Activated effector memory CD4-positive, alpha-beta T cell treated with Interleukin-2 at 50 U/mL for 16 hours (primary cell): ENCODE data around the gene PITHD1.
"Not testable (repeated sequence)": the region's sequence is repeated elsewhere in the genome, so short reads cannot be mapped to it uniquely, and the experiment has no call there.

Source experiments
- DNase-seq: peaks from one replicate; pipeline ENCODE4 v3.0.0-alpha.2; 2020

Gene PITHD1

DNA sequence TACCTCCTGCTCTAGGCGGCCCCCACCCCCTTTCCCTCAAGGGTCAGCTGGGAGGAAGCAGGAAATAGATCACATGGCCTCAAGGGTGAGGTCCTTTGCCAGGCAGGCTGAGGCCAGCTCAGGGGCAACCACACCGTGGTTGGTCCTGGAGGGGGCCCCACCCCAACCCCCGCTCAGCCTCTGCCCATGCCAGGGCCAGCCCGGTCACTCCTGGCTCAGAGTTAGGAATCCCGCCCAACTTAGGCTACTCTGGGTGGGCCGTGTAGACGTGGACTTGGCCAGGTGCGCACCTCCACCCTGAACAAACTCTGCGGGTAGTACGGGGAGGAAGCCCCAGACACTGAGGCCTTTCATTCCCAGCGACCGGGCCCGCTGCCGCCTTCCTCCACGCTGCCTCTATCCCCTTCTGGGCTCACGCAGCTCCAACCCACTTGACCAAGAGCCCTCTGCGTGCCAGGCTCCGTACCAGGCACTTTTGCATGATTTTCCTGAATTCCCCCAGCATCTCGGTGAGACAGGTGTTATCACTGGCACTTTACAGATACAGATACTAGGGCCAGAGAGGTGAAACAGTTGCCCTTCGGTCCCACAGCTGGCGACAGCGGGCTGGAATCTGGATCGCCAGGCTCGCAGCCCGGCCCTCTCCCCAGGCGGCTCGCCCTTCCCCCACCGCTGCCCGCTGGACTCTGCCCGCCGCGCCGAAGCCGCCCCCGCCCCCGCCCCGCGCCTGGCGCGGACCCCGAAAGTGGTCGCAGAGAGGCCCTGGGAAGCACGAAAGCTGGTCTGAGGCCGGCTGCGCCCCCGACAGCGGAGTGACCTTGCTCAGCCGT, 21.6 kb downstream of the PITHD1 start:
- DNase-seq = peak; percentile 12

GRCh38 chr1:23800400-23801337, 22.5 kb downstream of the PITHD1 start, which contains the start of gene GALE:
Gene GALE, minus strand, starts transcription at chr1:23800754. Its CDS starts 1,747 bp downstream, at chr1:23799007.
- DNase-seq = peak; percentile 97

DNA sequence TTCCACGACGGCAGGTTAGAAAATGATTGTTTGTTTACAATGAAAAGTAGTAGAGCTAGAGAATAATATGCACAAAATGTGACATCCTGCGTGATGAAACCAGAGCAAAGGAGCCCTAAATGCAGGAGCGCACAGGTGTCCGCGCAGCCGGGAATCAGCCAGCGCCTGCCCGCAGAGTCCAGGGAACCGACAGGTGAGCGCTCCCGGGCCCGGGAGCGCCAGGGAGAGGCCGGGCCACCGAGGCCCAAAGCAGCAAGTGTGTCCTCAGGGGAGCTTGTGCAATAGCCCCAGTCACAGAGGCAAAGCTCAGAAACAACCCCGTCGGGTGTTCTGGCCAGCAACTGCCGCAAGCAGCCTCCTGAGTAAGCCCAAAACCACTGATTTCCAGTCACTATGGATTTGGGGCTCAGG, 23.1 kb downstream of the PITHD1 start:
- no peak for DNase-seq

- DNase-seq = no peak
These were observed 23.7 kb downstream of the PITHD1 start for GRCh38 chr1:23801876-23802275.

GRCh38 chr1:23802809-23803342, 24.7 kb downstream of the PITHD1 start:
- not testable (repeated sequence) for DNase-seq

DNA sequence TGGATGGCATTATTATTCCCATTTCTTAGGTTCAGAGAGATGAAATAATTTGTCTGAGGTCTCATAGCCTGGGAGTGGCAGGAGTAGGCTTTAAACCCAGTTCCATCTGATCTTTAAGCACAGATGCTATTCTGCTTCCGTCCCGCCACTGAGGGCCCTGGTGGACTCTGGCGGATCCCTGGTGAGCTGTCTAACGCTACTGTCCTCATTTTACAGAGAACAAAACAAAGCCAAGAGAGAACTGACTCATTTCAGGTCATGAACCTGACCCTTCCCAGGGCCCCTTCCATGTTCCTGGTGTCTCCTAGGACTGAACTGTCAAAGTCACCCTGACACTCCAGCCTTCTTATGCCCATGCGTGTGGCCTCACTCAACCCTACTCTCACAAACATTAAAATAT, 25.5 kb downstream of the PITHD1 start:
- DNase-seq = no peak

- no peak for DNase-seq
These were observed 26.1 kb downstream of the PITHD1 start for GRCh38 chr1:23804183-23804835.

GRCh38 chr1:23805025-23805424, 26.8 kb downstream of the PITHD1 start:
- no peak for DNase-seq

DNA sequence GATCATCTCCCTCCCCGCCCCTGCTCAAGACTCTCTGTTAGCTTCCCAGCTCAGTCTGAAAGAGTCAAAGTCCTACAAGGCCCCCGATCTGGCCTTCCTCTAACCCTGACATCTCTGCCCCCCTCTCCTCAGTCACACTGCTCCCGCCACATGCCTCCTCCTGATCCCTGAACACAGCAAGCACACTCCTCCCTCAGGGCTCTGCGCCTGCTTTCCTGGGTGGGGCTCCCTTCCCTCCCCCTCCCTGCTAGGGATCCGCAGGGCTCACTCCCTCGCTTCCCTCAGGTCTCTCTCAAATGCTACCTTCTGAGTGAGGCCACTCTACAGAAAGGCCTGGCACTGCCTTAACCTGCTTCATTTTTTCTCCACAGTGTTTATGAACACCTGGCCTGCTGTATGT, 28.1 kb downstream of the PITHD1 start:
- no peak for DNase-seq

- no peak for DNase-seq
These were observed 29.2 kb downstream of the PITHD1 start for GRCh38 chr1:23807453-23807852.

- DNase-seq = peak; percentile 69
These were observed 31.5 kb downstream of the PITHD1 start for GRCh38 chr1:23809751-23810171.

- peak; percentile 21 for DNase-seq
These were observed 32.8 kb downstream of the PITHD1 start for GRCh38 chr1:23810818-23811540.

- DNase-seq = no peak
These were observed 35.8 kb downstream of the PITHD1 start for GRCh38 chr1:23814016-23814415.

- no peak for DNase-seq
These were observed 38.1 kb downstream of the PITHD1 start for GRCh38 chr1:23816361-23816760.

DNA sequence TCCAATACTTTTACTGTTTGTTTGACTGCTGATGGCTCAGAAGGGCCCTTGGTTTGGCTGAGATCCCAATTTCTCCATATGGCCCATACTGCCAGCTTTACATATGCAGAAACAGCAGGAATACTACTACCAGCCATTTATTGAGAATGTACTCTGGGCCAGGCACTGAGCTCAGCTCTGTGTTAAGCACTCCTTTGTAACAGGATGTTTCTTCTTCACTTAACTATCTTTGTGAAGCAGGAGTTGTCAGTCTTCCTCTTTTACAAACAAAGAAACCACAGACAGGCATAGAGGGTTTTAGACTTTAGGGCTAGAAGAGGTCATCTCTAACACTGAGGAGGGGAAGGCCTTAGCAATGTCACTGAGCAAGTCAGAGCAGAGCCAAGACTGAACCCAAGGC, 38.7 kb downstream of the PITHD1 start:
- DNase-seq = no peak

GRCh38 chr1:23817633-23818032, 39.4 kb downstream of the PITHD1 start:
- no peak for DNase-seq

GRCh38 chr1:23823767-23824166, 45.5 kb downstream of the PITHD1 start:
- DNase-seq = no peak

GRCh38 chr1:23824711-23825075, 46.5 kb downstream of the PITHD1 start:
- no peak for DNase-seq

DNA sequence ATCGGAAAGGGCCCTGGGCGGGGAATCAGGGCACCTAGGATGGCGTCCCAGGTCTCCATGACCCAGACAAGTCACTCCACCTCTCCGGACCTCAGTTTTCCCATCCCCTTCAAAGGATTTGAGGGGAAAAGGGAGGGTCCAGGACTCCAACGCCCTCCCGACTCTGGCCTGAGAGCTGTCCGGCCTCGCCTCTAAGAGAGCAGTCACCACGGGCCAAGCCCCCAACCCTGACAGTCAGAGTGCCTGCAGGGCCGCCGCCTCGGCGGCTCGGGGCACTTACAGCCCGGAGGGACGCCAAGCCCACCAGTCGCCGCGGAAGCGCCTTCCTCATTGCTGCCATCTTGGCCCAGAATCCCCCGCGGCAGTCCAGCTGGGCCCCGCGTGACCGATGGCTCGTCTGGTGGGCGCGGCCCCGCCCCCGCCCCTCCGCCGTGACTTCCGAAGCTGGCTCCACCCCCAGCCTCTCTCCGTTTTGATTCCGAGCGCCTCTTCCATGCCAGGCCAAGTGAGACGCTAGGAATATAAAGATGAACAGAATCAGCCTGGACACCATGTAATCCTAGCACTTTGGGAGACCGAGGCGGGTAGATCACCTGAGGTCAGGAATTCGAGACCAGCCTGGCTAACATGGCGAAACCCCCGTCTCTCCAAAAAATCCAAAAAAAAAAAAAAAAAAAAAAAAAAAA, 47.0 kb downstream of the PITHD1 start, which contains the start of gene HMGCL:
Gene HMGCL (minus strand): TSS at position 354 of the 686 bp plus-strand sequence. CDS start 14 bp downstream, at position 340.
- DNase-seq = peak; percentile 81

- DNase-seq = no peak
These were observed 47.7 kb downstream of the PITHD1 start for GRCh38 chr1:23825762-23826522.

DNA sequence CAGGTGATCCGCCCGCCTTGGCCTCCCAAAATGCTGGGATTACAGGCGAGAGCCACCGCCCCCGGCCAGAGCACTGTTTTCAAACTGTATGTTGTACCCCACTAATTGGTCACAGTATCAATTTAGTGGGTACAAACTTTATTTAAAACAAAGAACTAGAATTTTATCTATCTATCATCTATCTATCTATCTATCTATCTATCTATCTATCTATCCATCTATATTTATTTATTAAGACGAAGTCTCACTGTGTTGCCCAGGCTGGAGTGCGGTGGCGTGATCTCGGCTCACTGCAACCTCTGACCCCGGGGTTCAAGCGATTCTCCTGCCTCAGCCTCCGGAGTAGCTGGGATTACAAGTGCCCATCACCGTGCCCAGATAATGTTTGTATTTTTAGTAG, 48.4 kb downstream of the PITHD1 start:
- not testable (repeated sequence) for DNase-seq
